HEK293 (cell line): ENCODE data around the gene FMNL1.

Experiments
- CTCF ChIA-PET: fragments of 350-600 bp; formaldehyde crosslinking; extraction: SDS; loops from one replicate; lab custom pipeline; 2021; ENCODE audit warnings: antibody characterized with exemption; lab: Yijun Ruan, JAX
- POLR2A ChIA-PET: fragments of 300-600 bp; formaldehyde crosslinking; extraction: SDS; loops from one replicate; lab custom pipeline; 2020; ENCODE audit warnings: antibody characterized with exemption, inconsistent platforms; lab: Yijun Ruan, JAX
- H3K27ac ChIP-seq: fragments of 200-500 bp; sonication (Bioruptor generic); 2 replicates; pipeline ENCODE4 v1.5.1; 2014; ENCODE audit warnings: low read depth, low read length, control low read depth, inconsistent platforms; ENCODE audit errors: extremely low read depth
- H3K36me3 ChIP-seq, 2 experiments: fragments of 200-500 bp in 1 of 2; sonication (Bioruptor generic) in 1 of 2; 1 replicate in 1 of 2; 2 replicates in 1 of 2; pipeline ENCODE4 v1.5.1; 2014 to 2017; ENCODE audit warnings: inconsistent platforms in 2 of 2, low read length in 2 of 2; ENCODE audit not compliant: control insufficient read depth in 2 of 2, insufficient read depth in 1 of 2
- H3K4me1 ChIP-seq: fragments of 200-500 bp; sonication (Bioruptor generic); 2 replicates; pipeline ENCODE4 v1.5.1; 2014; ENCODE audit warnings: mild to moderate bottlenecking, low read length, inconsistent platforms; ENCODE audit not compliant: control insufficient read depth, insufficient read depth
- H3K4me3 ChIP-seq: 2 replicates; pipeline ENCODE4 v1.5.1; 2011; ENCODE audit warnings: low read depth, mild to moderate bottlenecking, control low read depth, low read length, moderate library complexity
- H3K9me3 ChIP-seq: fragments of 200-500 bp; sonication (Bioruptor generic); 2 replicates; pipeline ENCODE4 v1.5.1; 2014; ENCODE audit warnings: low read depth, low read length, inconsistent platforms; ENCODE audit not compliant: control insufficient read depth, insufficient read depth
- KLF7 ChIP-seq: fragments of 450-650 bp; formaldehyde crosslinking; IDR thresholded peaks from 2 replicates; pipeline ENCODE4 v1.5.1; 2016; ENCODE audit warnings: missing biosample characterization, missing genetic modification characterization, borderline replicate concordance
- PRDM2 ChIP-seq: fragments of 450-650 bp; formaldehyde crosslinking; IDR thresholded peaks from 2 replicates; pipeline ENCODE4 v1.5.1; 2016; ENCODE audit warnings: missing biosample characterization, missing genetic modification characterization, borderline replicate concordance
- TRIM28 ChIP-seq: IDR thresholded peaks from 2 replicates; pipeline ENCODE4 v1.6.1; 2011; ENCODE audit warnings: low read length, control low read depth, borderline replicate concordance
- YY2 ChIP-seq: fragments of 450-650 bp; formaldehyde crosslinking; IDR thresholded peaks from 2 replicates; pipeline ENCODE4 v1.5.1; 2016; ENCODE audit warnings: missing biosample characterization, missing genetic modification characterization
- ZBTB17 ChIP-seq: fragments of 450-650 bp; formaldehyde crosslinking; IDR thresholded peaks from 2 replicates; pipeline ENCODE4 v1.5.1; 2016; ENCODE audit warnings: missing biosample characterization, missing genetic modification characterization
- ZBTB20 ChIP-seq: fragments of 450-650 bp; formaldehyde crosslinking; IDR thresholded peaks from 2 replicates; pipeline ENCODE4 v1.5.1; 2016; ENCODE audit warnings: missing biosample characterization, missing genetic modification characterization
- ZFP37 ChIP-seq: fragments of 450-650 bp; formaldehyde crosslinking; IDR thresholded peaks from 2 replicates; pipeline ENCODE4 v1.5.1; 2016; ENCODE audit warnings: missing biosample characterization, missing genetic modification characterization
- ZFP69B ChIP-seq: fragments of 450-650 bp; formaldehyde crosslinking; IDR thresholded peaks from 2 replicates; pipeline ENCODE4 v1.5.1; 2016; ENCODE audit warnings: missing biosample characterization, missing genetic modification characterization
- ZNF114 ChIP-seq: fragments of 450-650 bp; formaldehyde crosslinking; IDR thresholded peaks from 2 replicates; pipeline ENCODE4 v1.5.0; 2017; ENCODE audit warnings: missing biosample characterization, missing genetic modification characterization
- ZNF292 ChIP-seq: fragments of 450-650 bp; formaldehyde crosslinking; IDR thresholded peaks from 2 replicates; pipeline ENCODE4 v1.5.1; 2016; ENCODE audit warnings: low read depth, missing biosample characterization, missing genetic modification characterization, borderline replicate concordance
- ZNF311 ChIP-seq: fragments of 450-650 bp; formaldehyde crosslinking; IDR thresholded peaks from 2 replicates; pipeline ENCODE4 v1.5.1; 2017; ENCODE audit warnings: missing biosample characterization, missing genetic modification characterization, borderline replicate concordance
- ZNF37A ChIP-seq: fragments of 450-650 bp; IDR thresholded peaks from 2 replicates; pipeline ENCODE4 v1.5.1; 2018; ENCODE audit warnings: missing biosample characterization, missing genetic modification characterization
- ZNF423 ChIP-seq: fragments of 450-650 bp; formaldehyde crosslinking; IDR thresholded peaks from 2 replicates; pipeline ENCODE4 v1.5.1; 2016; ENCODE audit warnings: missing biosample characterization, missing genetic modification characterization
- ZNF426 ChIP-seq: fragments of 450-650 bp; formaldehyde crosslinking; IDR thresholded peaks from 2 replicates; pipeline ENCODE4 v1.5.1; 2017; ENCODE audit warnings: missing biosample characterization, missing genetic modification characterization, mild to moderate bottlenecking, inconsistent platforms, moderate library complexity
- ZNF549 ChIP-seq: fragments of 450-650 bp; IDR thresholded peaks from 2 replicates; pipeline ENCODE4 v1.5.1; 2018; ENCODE audit warnings: missing biosample characterization, missing genetic modification characterization, mild to moderate bottlenecking, inconsistent platforms, moderate library complexity
- ZNF610 ChIP-seq: fragments of 450-650 bp; formaldehyde crosslinking; IDR thresholded peaks from 2 replicates; pipeline ENCODE4 v1.5.1; 2016; ENCODE audit warnings: missing biosample characterization, missing genetic modification characterization, borderline replicate concordance
- ZNF747 ChIP-seq: fragments of 450-650 bp; formaldehyde crosslinking; IDR thresholded peaks from 2 replicates; pipeline ENCODE4 v1.5.1; 2016; ENCODE audit warnings: missing biosample characterization, missing genetic modification characterization
- ZNF768 ChIP-seq: fragments of 450-650 bp; formaldehyde crosslinking; IDR thresholded peaks from 2 replicates; pipeline ENCODE4 v1.5.1; 2018; ENCODE audit warnings: missing biosample characterization, mild to moderate bottlenecking, missing genetic modification characterization
- ZNF785 ChIP-seq: fragments of 450-650 bp; formaldehyde crosslinking; IDR thresholded peaks from 2 replicates; pipeline ENCODE4 v1.5.1; 2016; ENCODE audit warnings: missing biosample characterization, missing genetic modification characterization
- ZNF830 ChIP-seq: fragments of 450-650 bp; IDR thresholded peaks from 2 replicates; pipeline ENCODE4 v1.5.0; 2018; ENCODE audit warnings: missing biosample characterization, missing genetic modification characterization, low read depth, mild to moderate bottlenecking, moderate library complexity
- ZNF843 ChIP-seq: fragments of 450-650 bp; formaldehyde crosslinking; IDR thresholded peaks from 2 replicates; pipeline ENCODE4 v1.5.1; 2016; ENCODE audit warnings: missing biosample characterization, missing genetic modification characterization
- TF ChIP-seq, protein P1 (sequence below): fragments of 450-650 bp; formaldehyde crosslinking; IDR thresholded peaks from 2 replicates; pipeline ENCODE4 v1.5.1; 2016; ENCODE audit warnings: missing biosample characterization, missing genetic modification characterization
- TF ChIP-seq, protein P2 (sequence below): fragments of 450-650 bp; formaldehyde crosslinking; conservative IDR thresholded peaks from 2 replicates; pipeline ENCODE4 v1.5.1; 2016; ENCODE audit warnings: low read depth, missing biosample characterization, missing genetic modification characterization

The FMNL1 gene

DNA sequence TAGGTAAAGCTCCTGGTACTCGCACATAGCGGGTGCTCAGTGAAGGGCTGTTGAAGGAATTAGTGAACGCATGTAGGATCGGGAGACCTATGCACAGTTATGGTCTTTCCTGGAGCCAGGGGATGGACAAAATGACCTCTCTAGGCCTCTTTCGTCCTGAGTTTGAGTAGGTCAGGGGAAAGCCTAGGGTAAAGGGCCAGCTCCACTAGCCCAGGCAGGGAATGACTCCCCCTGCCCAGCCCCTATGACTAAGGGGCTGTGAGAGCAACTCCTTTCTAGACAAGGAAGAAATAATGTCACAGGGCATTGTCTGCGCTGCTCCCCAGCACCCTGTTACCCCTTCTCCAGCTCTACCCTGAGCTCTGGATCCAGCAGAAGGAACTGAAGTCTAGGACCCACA is 24.6 kb upstream of the FMNL1 start:
- TF ChIP-seq ZNF292 (tag by site-specific recombination) (no peak), ZNF549 (tag by site-specific recombination) (no peak), ZBTB17 (tag by site-specific recombination) (no peak), ZNF311 (tag by site-specific recombination) (no peak), PRDM2 (tag by site-specific recombination) (no peak), YY2 (tag by site-specific recombination) (no peak), ZNF37A (tag by site-specific recombination) (no peak)
- TF ChIP-seq, protein P1, sequence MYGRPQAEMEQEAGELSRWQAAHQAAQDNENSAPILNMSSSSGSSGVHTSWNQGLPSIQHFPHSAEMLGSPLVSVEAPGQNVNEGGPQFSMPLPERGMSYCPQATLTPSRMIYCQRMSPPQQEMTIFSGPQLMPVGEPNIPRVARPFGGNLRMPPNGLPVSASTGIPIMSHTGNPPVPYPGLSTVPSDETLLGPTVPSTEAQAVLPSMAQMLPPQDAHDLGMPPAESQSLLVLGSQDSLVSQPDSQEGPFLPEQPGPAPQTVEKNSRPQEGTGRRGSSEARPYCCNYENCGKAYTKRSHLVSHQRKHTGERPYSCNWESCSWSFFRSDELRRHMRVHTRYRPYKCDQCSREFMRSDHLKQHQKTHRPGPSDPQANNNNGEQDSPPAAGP: no peak
- no peak overlapping the region for H3K4me3 ChIP-seq
- H3K4me1 ChIP-seq: peaks cover 6% of the 10 kb centered on the region
- ChIA-PET CTCF (interaction anchor here (0.6 to 10.8 kb wide), 46 partner anchors 9 to 449 kb away, joined by 3 to 301 read pairs (median 6); partner anchors contain the start of genes ACBD4, HEXIM1 and HEXIM2), POLR2A (interaction anchor here (0.6 to 10.4 kb wide), 8 partner anchors 24 to 114 kb away, joined by 3 to 213 read pairs (median 4); partner anchors contain the start of genes ACBD4, HEXIM1 and HEXIM2)
- H3K9me3 ChIP-seq: no peaks in the 10 kb centered on the region
- no peaks in the 10 kb centered on the region for H3K36me3 ChIP-seq
- peak overlapping the region; percentile 34 for H3K27ac ChIP-seq

GRCh38 chr17:45197555-45198334 is 23.9 kb upstream of the FMNL1 start:
- ChIA-PET POLR2A (interaction anchor here (0.6 to 10.4 kb wide), 9 partner anchors 21 to 115 kb away, joined by 3 to 213 read pairs (median 5); partner anchors contain the start of genes ACBD4, HEXIM1 and HEXIM2), CTCF (interaction anchor here (0.6 to 10.8 kb wide), 56 partner anchors 9 to 700 kb away, joined by 3 to 301 read pairs (median 5); partner anchors contain the start of genes ACBD4, HEXIM1, HEXIM2 and MAP3K14)
- no peaks in the 10 kb centered on the region for H3K9me3 ChIP-seq
- peaks cover 6% of the 10 kb centered on the region for H3K4me1 ChIP-seq
- peak overlapping the region; percentile 34 for H3K27ac ChIP-seq
- no peaks in the 10 kb centered on the region for H3K36me3 ChIP-seq
- no peak overlapping the region for H3K4me3 ChIP-seq
- TF ChIP-seq ZBTB20 (tag by site-specific recombination) (peak; percentile 36; the same call in 1 of the 2 replicates), ZNF843 (tag by site-specific recombination) (peak; percentile 26; the same call in 1 of the 2 replicates), ZNF114 (no peak), ZNF785 (tag by site-specific recombination) (no peak), ZNF830 (tag by site-specific recombination) (no peak), ZFP69B (tag by site-specific recombination) (no peak), TRIM28 (peak; percentile 52; the same call in 1 of the 2 replicates), ZNF423 (tag by site-specific recombination) (no peak), ZNF610 (tag by site-specific recombination) (0 out of 2 replicates have a peak, but pooled peaks have one; percentile 34), ZFP37 (peak; percentile 83; the same call in 1 of the 2 replicates), KLF7 (tag by site-specific recombination) (no peak), ZNF747 (no peak), ZNF426 (tag by site-specific recombination) (no peak), ZNF768 (tag by site-specific recombination) (no peak)
- TF ChIP-seq, protein P2, sequence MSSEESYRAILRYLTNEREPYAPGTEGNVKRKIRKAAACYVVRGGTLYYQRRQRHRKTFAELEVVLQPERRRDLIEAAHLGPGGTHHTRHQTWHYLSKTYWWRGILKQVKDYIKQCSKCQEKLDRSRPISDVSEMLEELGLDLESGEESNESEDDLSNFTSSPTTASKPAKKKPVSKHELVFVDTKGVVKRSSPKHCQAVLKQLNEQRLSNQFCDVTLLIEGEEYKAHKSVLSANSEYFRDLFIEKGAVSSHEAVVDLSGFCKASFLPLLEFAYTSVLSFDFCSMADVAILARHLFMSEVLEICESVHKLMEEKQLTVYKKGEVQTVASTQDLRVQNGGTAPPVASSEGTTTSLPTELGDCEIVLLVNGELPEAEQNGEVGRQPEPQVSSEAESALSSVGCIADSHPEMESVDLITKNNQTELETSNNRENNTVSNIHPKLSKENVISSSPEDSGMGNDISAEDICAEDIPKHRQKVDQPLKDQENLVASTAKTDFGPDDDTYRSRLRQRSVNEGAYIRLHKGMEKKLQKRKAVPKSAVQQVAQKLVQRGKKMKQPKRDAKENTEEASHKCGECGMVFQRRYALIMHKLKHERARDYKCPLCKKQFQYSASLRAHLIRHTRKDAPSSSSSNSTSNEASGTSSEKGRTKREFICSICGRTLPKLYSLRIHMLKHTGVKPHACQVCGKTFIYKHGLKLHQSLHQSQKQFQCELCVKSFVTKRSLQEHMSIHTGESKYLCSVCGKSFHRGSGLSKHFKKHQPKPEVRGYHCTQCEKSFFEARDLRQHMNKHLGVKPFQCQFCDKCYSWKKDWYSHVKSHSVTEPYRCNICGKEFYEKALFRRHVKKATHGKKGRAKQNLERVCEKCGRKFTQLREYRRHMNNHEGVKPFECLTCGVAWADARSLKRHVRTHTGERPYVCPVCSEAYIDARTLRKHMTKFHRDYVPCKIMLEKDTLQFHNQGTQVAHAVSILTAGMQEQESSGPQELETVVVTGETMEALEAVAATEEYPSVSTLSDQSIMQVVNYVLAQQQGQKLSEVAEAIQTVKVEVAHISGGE: no peak
